Muscle layer of colon (tissue), 2 donors: ENCODE results near the gene TSPAN4.

Experiments used
- H3K27ac ChIP-seq: one replicate; pipeline ENCODE4 v1.7.0; 2013; ENCODE audit warnings: low read depth, mild to moderate bottlenecking, low read length, moderate library complexity
- H3K27me3 ChIP-seq, 2 donors: one replicate each; pipeline ENCODE4 v1.7.0; 2013; ENCODE audit warnings: low read length in 2 of 2, mild to moderate bottlenecking in 2 of 2; ENCODE audit not compliant: insufficient read depth in 2 of 2, control insufficient read depth in 1 of 2
- H3K36me3 ChIP-seq: one replicate; pipeline ENCODE4 v1.7.0; 2013; ENCODE audit warnings: mild to moderate bottlenecking, low read length; ENCODE audit not compliant: insufficient read depth
- H3K4me1 ChIP-seq: one replicate; pipeline ENCODE4 v1.7.0; 2013; ENCODE audit warnings: mild to moderate bottlenecking, low read length; ENCODE audit not compliant: insufficient read depth
- H3K4me3 ChIP-seq, 2 donors: one replicate each; pipeline ENCODE4 v1.7.0; 2013; ENCODE audit warnings: low read length in 2 of 2, low read depth in 1 of 2, mild to moderate bottlenecking in 1 of 2, moderate library complexity in 1 of 2
- H3K9ac ChIP-seq: one replicate; pipeline ENCODE4 v1.7.0; 2013; ENCODE audit warnings: low read length
- H3K9me3 ChIP-seq: one replicate; pipeline ENCODE4 v1.7.0; 2013; ENCODE audit warnings: mild to moderate bottlenecking, low read length
- donor health status: abdominal sarcoma.
- donor health status: Adenocarcinoma of cecum.

Gene TSPAN4

GRCh38 chr11:894575-895201, 52.0 kb downstream of the TSPAN4 start:
- H3K4me3 ChIP-seq, result no peak overlapping the region
- H3K27ac ChIP-seq, result no peak overlapping the region
- no peak overlapping the region for H3K9ac ChIP-seq
- H3K36me3 ChIP-seq, result no peaks in the 10 kb centered on the region
- no peaks in the 10 kb centered on the region for H3K9me3 ChIP-seq
- peaks cover 12% of the 10 kb centered on the region for H3K4me1 ChIP-seq
- H3K27me3 ChIP-seq, result no peaks in the 10 kb centered on the region

- Histone ChIP-seq H3K4me3 (no peak overlapping the region), H3K36me3 (peaks cover 4% of the 10 kb centered on the region), H3K27ac (no peak overlapping the region)
Observed at GRCh38 chr11:895331-896110, 52.9 kb downstream of the TSPAN4 start.

GRCh38 chr11:897253-898142, 54.8 kb downstream of the TSPAN4 start:
- peak overlapping the region; percentile 8 for H3K27ac ChIP-seq
- no peaks in the 10 kb centered on the region for H3K9me3 ChIP-seq

More at GRCh38 chr11:895331-896110, 52.9 kb downstream of the TSPAN4 start:
- Histone ChIP-seq H3K4me1 (peaks cover 12% of the 10 kb centered on the region), H3K9me3 (no peaks in the 10 kb centered on the region), H3K27me3 (no peaks in the 10 kb centered on the region), H3K9ac (no peak overlapping the region)

GRCh38 chr11:898143-898511, 55.5 kb downstream of the TSPAN4 start:
- H3K36me3 ChIP-seq, result peaks cover 28% of the 10 kb centered on the region
- H3K4me1 ChIP-seq, result peaks cover 12% of the 10 kb centered on the region
- H3K4me3 ChIP-seq, result no peak overlapping the region
- H3K9me3 ChIP-seq, result no peaks in the 10 kb centered on the region
- peak overlapping the region; percentile 8 for H3K27ac ChIP-seq
- H3K27me3 ChIP-seq, result no peaks in the 10 kb centered on the region
- H3K9ac ChIP-seq, result no peak overlapping the region

More at GRCh38 chr11:897253-898142, 54.8 kb downstream of the TSPAN4 start:
- Histone ChIP-seq H3K4me1 (peaks cover 12% of the 10 kb centered on the region), H3K36me3 (peaks cover 22% of the 10 kb centered on the region), H3K27me3 (no peaks in the 10 kb centered on the region), H3K4me3 (no peak overlapping the region), H3K9ac (no peak overlapping the region)

- peaks cover 12% of the 10 kb centered on the region for H3K4me1 ChIP-seq
- no peak overlapping the region for H3K9ac ChIP-seq
- H3K27ac ChIP-seq, result peak overlapping the region; percentile 8
- H3K9me3 ChIP-seq, result no peaks in the 10 kb centered on the region
- no peak overlapping the region for H3K4me3 ChIP-seq
- H3K36me3 ChIP-seq, result peaks cover 30% of the 10 kb centered on the region
- H3K27me3 ChIP-seq, result no peaks in the 10 kb centered on the region
Observed at GRCh38 chr11:898540-899190, 56.0 kb downstream of the TSPAN4 start.

- no peaks in the 10 kb centered on the region for H3K9me3 ChIP-seq
- H3K27ac ChIP-seq, result no peak overlapping the region
- H3K9ac ChIP-seq, result no peak overlapping the region
- no peaks in the 10 kb centered on the region for H3K27me3 ChIP-seq
- H3K4me1 ChIP-seq, result peaks cover 12% of the 10 kb centered on the region
- peaks cover 40% of the 10 kb centered on the region for H3K36me3 ChIP-seq
- no peak overlapping the region for H3K4me3 ChIP-seq
Observed at GRCh38 chr11:899724-900123, 57.1 kb downstream of the TSPAN4 start.

- no peak overlapping the region for H3K4me3 ChIP-seq
- H3K27ac ChIP-seq, result no peak overlapping the region
- H3K27me3 ChIP-seq, result no peaks in the 10 kb centered on the region
- peaks cover 40% of the 10 kb centered on the region for H3K36me3 ChIP-seq
- peaks cover 12% of the 10 kb centered on the region for H3K4me1 ChIP-seq
- no peak overlapping the region for H3K9ac ChIP-seq
- H3K9me3 ChIP-seq, result no peaks in the 10 kb centered on the region
Observed at GRCh38 chr11:900545-900944, 57.9 kb downstream of the TSPAN4 start.

GRCh38 chr11:901452-902061, 58.9 kb downstream of the TSPAN4 start:
- H3K9me3 ChIP-seq, result no peaks in the 10 kb centered on the region
- no peaks in the 10 kb centered on the region for H3K27me3 ChIP-seq
- peaks cover 40% of the 10 kb centered on the region for H3K36me3 ChIP-seq
- H3K27ac ChIP-seq, result no peak overlapping the region
- H3K4me1 ChIP-seq, result peaks cover 12% of the 10 kb centered on the region
- no peak overlapping the region for H3K4me3 ChIP-seq
- H3K9ac ChIP-seq, result no peak overlapping the region

- peaks cover 40% of the 10 kb centered on the region for H3K36me3 ChIP-seq
- no peaks in the 10 kb centered on the region for H3K27me3 ChIP-seq
- H3K4me1 ChIP-seq, result peaks cover under 1% of the 10 kb centered on the region
- H3K27ac ChIP-seq, result no peak overlapping the region
- no peak overlapping the region for H3K4me3 ChIP-seq
- H3K9ac ChIP-seq, result no peak overlapping the region
- no peaks in the 10 kb centered on the region for H3K9me3 ChIP-seq
Observed at GRCh38 chr11:904380-904779, 61.7 kb downstream of the TSPAN4 start.

- no peak overlapping the region for H3K27ac ChIP-seq
- peaks cover 8% of the 10 kb centered on the region for H3K4me1 ChIP-seq
- H3K4me3 ChIP-seq, result no peak overlapping the region
- no peaks in the 10 kb centered on the region for H3K9me3 ChIP-seq
- no peaks in the 10 kb centered on the region for H3K27me3 ChIP-seq
- peaks cover 33% of the 10 kb centered on the region for H3K36me3 ChIP-seq
- H3K9ac ChIP-seq, result no peak overlapping the region
Observed at GRCh38 chr11:905952-906351, 63.3 kb downstream of the TSPAN4 start.
